ENCODE measurements around the gene TBCK. TPM values are rescaled to one million over a fixed set of nuclear protein-coding genes. Genes with fewer than 3 reads are reported as not detected.
A peak's percentile ranks its signal among the peaks of the same experiment; 100 is the strongest.

Gene TBCK
- total RNA-seq, 1 donor from 2014 or later = 79.6 TPM

GRCh38 chr4:106286611-106287010, 29.4 kb downstream of the TBCK start:
- DNase-seq (ENCODE audit: low read depth) = no peak

- no peak for DNase-seq (ENCODE audit: low read depth)
These were observed 31.8 kb downstream of the TBCK start for GRCh38 chr4:106284227-106284626.

- DNase-seq (ENCODE audit: low read depth) = no peak
These were observed 38.8 kb downstream of the TBCK start for GRCh38 chr4:106277140-106277675.

- peak; percentile 49 for DNase-seq (ENCODE audit: low read depth)
These were observed 42.2 kb downstream of the TBCK start for GRCh38 chr4:106273831-106274230.

GRCh38 chr4:106270736-106271135, 45.3 kb downstream of the TBCK start:
- no peak for DNase-seq (ENCODE audit: low read depth)

- DNase-seq (ENCODE audit: low read depth) = no peak
These were observed 46.3 kb downstream of the TBCK start for GRCh38 chr4:106269711-106270110.

GRCh38 chr4:106268786-106269185, 47.2 kb downstream of the TBCK start:
- DNase-seq (ENCODE audit: low read depth) = peak; percentile 11

GRCh38 chr4:106266201-106266600, 49.8 kb downstream of the TBCK start:
- peak; percentile 75 for DNase-seq (ENCODE audit: low read depth)

GRCh38 chr4:106264331-106264728, 51.7 kb downstream of the TBCK start:
- peak; percentile 75 for DNase-seq (ENCODE audit: low read depth)

- no peak for DNase-seq (ENCODE audit: low read depth)
These were observed 52.2 kb downstream of the TBCK start for GRCh38 chr4:106263594-106264330.

GRCh38 chr4:106261980-106262379, 54.0 kb downstream of the TBCK start:
- no peak for DNase-seq (ENCODE audit: low read depth)

- peak; percentile 21 for DNase-seq (ENCODE audit: low read depth)
These were observed 57.6 kb downstream of the TBCK start for GRCh38 chr4:106258145-106259045.

GRCh38 chr4:106256190-106256589, 59.8 kb downstream of the TBCK start:
- no peak for DNase-seq (ENCODE audit: low read depth)

GRCh38 chr4:106255195-106255594, 60.8 kb downstream of the TBCK start:
- DNase-seq (ENCODE audit: low read depth) = no peak

- peak; percentile 18 for DNase-seq (ENCODE audit: low read depth)
These were observed 62.5 kb downstream of the TBCK start for GRCh38 chr4:106253364-106254129.

- no peak for DNase-seq (ENCODE audit: low read depth)
These were observed 68.4 kb downstream of the TBCK start for GRCh38 chr4:106247600-106247999.

GRCh38 chr4:106246441-106246840, 69.6 kb downstream of the TBCK start:
- no peak for DNase-seq (ENCODE audit: low read depth)

GRCh38 chr4:106245176-106245575, 70.8 kb downstream of the TBCK start:
- DNase-seq (ENCODE audit: low read depth) = peak; percentile 22

GRCh38 chr4:106240699-106241098, 75.3 kb downstream of the TBCK start:
- no peak for DNase-seq (ENCODE audit: low read depth)

- peak; percentile 74 for DNase-seq (ENCODE audit: low read depth)
These were observed 77.1 kb downstream of the TBCK start for GRCh38 chr4:106238820-106239420.

- no peak for DNase-seq (ENCODE audit: low read depth)
These were observed 84.1 kb downstream of the TBCK start for GRCh38 chr4:106231931-106232330.

All from renal cortical epithelial cell (primary cell).